Suprapubic skin (tissue), 4 donors: ENCODE results near the gene MPPE1. TPM values are rescaled to one million over a fixed set of nuclear protein-coding genes. Genes with fewer than 3 reads are reported as not detected.
"Not testable (repeated sequence)": the region's sequence is repeated elsewhere in the genome, so short reads cannot be mapped to it uniquely, and the experiment has no call there.

Experiments used
- DNase-seq, 2 donors: peaks; one replicate each; pipeline ENCODE4 v3.0.0-alpha.2; 2019; ENCODE audit warnings: low spot score in 2 of 2
- H3K27ac ChIP-seq: fragments of 200-600 bp; sonication (generic); one replicate; pipeline ENCODE4 v1.5.1; 2019
- H3K27me3 ChIP-seq: fragments of 200-600 bp; sonication (generic); one replicate; pipeline ENCODE4 v1.5.1; 2019
- H3K36me3 ChIP-seq: fragments of 200-600 bp; sonication (generic); one replicate; pipeline ENCODE4 v1.5.1; 2019
- H3K4me1 ChIP-seq: fragments of 200-600 bp; sonication (generic); one replicate; pipeline ENCODE4 v1.5.1; 2019
- H3K4me3 ChIP-seq: fragments of 200-600 bp; sonication (generic); one replicate; pipeline ENCODE4 v1.5.1; 2019; ENCODE audit warnings: mild to moderate bottlenecking
- H3K9me3 ChIP-seq: fragments of 200-600 bp; sonication (generic); one replicate; pipeline ENCODE4 v1.5.1; 2019
- CTCF ChIP-seq, 2 donors: fragments of 200-600 bp in 1 of 2; fragments of 450-650 bp in 1 of 2; sonication (generic) in 1 of 2; IDR thresholded peaks; one replicate each; pipeline ENCODE4 v1.5.1; 2016 to 2019; ENCODE audit warnings: antibody characterized with exemption in 2 of 2, mild to moderate bottlenecking in 1 of 2, moderate library complexity in 1 of 2
- EP300 ChIP-seq: sonication (generic); formaldehyde crosslinking; IDR thresholded peaks from one replicate; pipeline ENCODE4 v1.6.1; 2017; ENCODE audit warnings: antibody characterized with exemption
- POLR2A ChIP-seq, 2 donors: fragments of 450-650 bp; IDR thresholded peaks; one replicate each; pipeline ENCODE4 v1.6.1; 2017; ENCODE audit warnings: antibody characterized with exemption in 2 of 2, mild to moderate bottlenecking in 2 of 2, moderate library complexity in 2 of 2
- POLR2AphosphoS5 ChIP-seq, 3 donors: sonication (generic); formaldehyde crosslinking; IDR thresholded peaks; one replicate each; pipeline ENCODE4 v1.6.1; 2017; ENCODE audit warnings: antibody characterized with exemption in 3 of 3
- WGBS: methylation state at CpG from one replicate; pipeline ENCODE4 v1.1.5; 2018; 5-methylcytosine and 5-hydroxymethylcytosine counted together
- total RNA-seq, 4 donors: library from RNA; depleted of rRNA; stranded (reverse); fragments of >200 nt; gene quantifications; one replicate each; pipeline ENCODE4 v1.1.0, GENCODE V29; 2016

The MPPE1 gene
- total RNA-seq, 4 donors from 2014 or later = 28.2 to 84.2 (median 40.3) TPM

DNA sequence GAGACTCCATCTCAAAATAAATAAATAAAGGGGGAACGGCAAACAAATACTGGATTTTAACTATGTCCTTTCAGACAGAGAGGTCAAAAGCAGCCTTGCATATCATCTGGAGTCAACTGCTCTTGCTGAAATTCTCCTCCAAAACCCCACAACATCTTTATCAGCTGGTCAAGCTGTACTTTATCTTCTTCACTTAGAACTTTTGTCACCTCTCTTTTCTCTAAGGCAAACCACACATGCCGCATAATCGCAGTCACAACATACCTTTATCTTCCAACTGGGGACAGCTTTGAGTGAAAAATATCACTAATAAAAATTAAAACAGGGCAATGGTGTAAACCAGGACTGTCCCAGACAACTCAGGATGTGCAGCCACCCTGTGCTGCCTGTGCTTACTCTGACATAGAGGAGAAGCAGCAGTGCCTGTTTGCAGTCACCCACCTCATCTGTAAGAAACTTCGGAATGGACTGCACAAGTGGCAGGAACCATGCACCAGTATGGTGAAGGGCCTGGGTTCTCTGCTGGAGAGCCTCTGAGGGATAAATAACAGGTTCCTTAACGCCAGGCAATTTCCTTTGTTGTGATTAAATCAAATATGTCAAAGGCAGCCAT, 6.2 kb downstream of the MPPE1 start:
- H3K36me3 ChIP-seq = peaks cover 17% of the 10 kb centered on the region
- 89% methylated on average over 5 of the region's 5 CpGs for WGBS
- no peaks in the 10 kb centered on the region for H3K9me3 ChIP-seq
- no peak overlapping the region for H3K4me3 ChIP-seq
- TF ChIP-seq POLR2AphosphoS5 (IDR thresholded peaks at IDR 0.05) (no peak), CTCF (IDR thresholded peaks at IDR 0.05) (no peak), POLR2A (IDR thresholded peaks at IDR 0.05) (no peak), EP300 (no peak)
- no peaks in the 10 kb centered on the region for H3K27me3 ChIP-seq
- H3K27ac ChIP-seq = no peak overlapping the region
- no peak for DNase-seq
- peaks cover 6% of the 10 kb centered on the region for H3K4me1 ChIP-seq

DNA sequence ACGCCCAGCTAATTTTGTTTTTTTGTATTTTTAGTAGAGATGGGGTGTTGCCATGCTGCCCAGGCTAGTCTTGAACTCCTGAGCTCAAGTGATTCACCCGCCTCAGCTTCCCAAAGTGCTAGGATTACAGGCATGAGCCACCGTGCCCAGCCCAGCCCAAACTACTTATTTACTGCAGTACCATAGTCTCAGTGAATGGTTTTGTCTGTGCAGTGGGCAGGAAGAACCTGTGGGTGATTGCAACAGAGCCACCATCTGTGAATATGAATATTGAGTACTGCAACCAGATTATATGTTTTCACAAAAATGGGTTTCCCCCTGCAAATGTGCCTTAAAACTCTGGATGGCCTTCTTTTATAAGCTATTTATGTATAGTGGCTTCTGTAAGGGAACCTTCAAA, 9.1 kb downstream of the MPPE1 start:
- no peak overlapping the region for H3K4me3 ChIP-seq
- no peaks in the 10 kb centered on the region for H3K9me3 ChIP-seq
- 92% methylated on average over 3 of the region's 3 CpGs for WGBS
- TF ChIP-seq CTCF (IDR thresholded peaks at IDR 0.05) (no peak), POLR2AphosphoS5 (IDR thresholded peaks at IDR 0.05) (no peak), EP300 (no peak), POLR2A (IDR thresholded peaks at IDR 0.05) (no peak)
- H3K27ac ChIP-seq = no peak overlapping the region
- no peak for DNase-seq
- peaks cover 34% of the 10 kb centered on the region for H3K36me3 ChIP-seq
- no peaks in the 10 kb centered on the region for H3K27me3 ChIP-seq
- H3K4me1 ChIP-seq = no peaks in the 10 kb centered on the region

- Histone ChIP-seq H3K27me3 (no peaks in the 10 kb centered on the region), H3K27ac (no peak overlapping the region), H3K4me1 (no peaks in the 10 kb centered on the region), H3K4me3 (no peak overlapping the region), H3K9me3 (no peaks in the 10 kb centered on the region), H3K36me3 (peaks cover 37% of the 10 kb centered on the region)
- 96% methylated on average over 1 of the region's 1 CpG for WGBS
- no peak for DNase-seq
- TF ChIP-seq CTCF (IDR thresholded peaks at IDR 0.05) (no peak), POLR2AphosphoS5 (IDR thresholded peaks at IDR 0.05) (no peak)
These were observed 10.3 kb downstream of the MPPE1 start for GRCh38 chr18:11897781-11898180.

- DNase-seq, H3K27ac ChIP-seq, H3K4me1 ChIP-seq, H3K9me3 ChIP-seq, H3K27me3 ChIP-seq, H3K4me3 ChIP-seq: not testable (repeated sequence)
- 86% methylated on average over 7 of the region's 7 CpGs for WGBS
- peaks cover 74% of the 10 kb centered on the region for H3K36me3 ChIP-seq
These were observed 15.7 kb downstream of the MPPE1 start for GRCh38 chr18:11892438-11892837.

GRCh38 chr18:11891737-11892136, 16.4 kb downstream of the MPPE1 start:
- H3K27me3 ChIP-seq = no peaks in the 10 kb centered on the region
- no peaks in the 10 kb centered on the region for H3K9me3 ChIP-seq
- peaks cover 81% of the 10 kb centered on the region for H3K36me3 ChIP-seq
- DNase-seq = no peak
- TF ChIP-seq POLR2A (IDR thresholded peaks at IDR 0.05) (no peak), EP300 (no peak), POLR2AphosphoS5 (IDR thresholded peaks at IDR 0.05) (no peak), CTCF (IDR thresholded peaks at IDR 0.05) (no peak)
- H3K4me3 ChIP-seq = no peak overlapping the region
- WGBS = 98% methylated on average over 9 of the region's 9 CpGs
- H3K4me1 ChIP-seq = no peaks in the 10 kb centered on the region
- H3K27ac ChIP-seq = no peak overlapping the region

GRCh38 chr18:11889284-11889683, 18.8 kb downstream of the MPPE1 start:
- no peak overlapping the region for H3K4me3 ChIP-seq
- DNase-seq = no peak
- peaks cover 83% of the 10 kb centered on the region for H3K36me3 ChIP-seq
- H3K4me1 ChIP-seq = no peaks in the 10 kb centered on the region
- H3K27me3 ChIP-seq = no peaks in the 10 kb centered on the region
- WGBS = 85% methylated on average over 5 of the region's 5 CpGs
- TF ChIP-seq POLR2AphosphoS5 (IDR thresholded peaks at IDR 0.05) = no peak
- no peak for TF ChIP-seq EP300
- TF ChIP-seq CTCF (IDR thresholded peaks at IDR 0.05) = no peak
- TF ChIP-seq POLR2A (IDR thresholded peaks at IDR 0.05) = no peak
- H3K27ac ChIP-seq = no peak overlapping the region
- H3K9me3 ChIP-seq = no peaks in the 10 kb centered on the region
